Glomerular visceral epithelial cell (primary cell): ENCODE measurements around the gene FBXW4.

Source experiments
- DNase-seq: peaks from one replicate; pipeline ENCODE4 v3.0.0-alpha.2; 2016; ENCODE audit errors: extremely low spot score

The FBXW4 gene

GRCh38 chr10:101580486-101581399 lies 114.2 kb downstream of the FBXW4 start:
- DNase-seq: no peak

- no peak for DNase-seq
These were observed 115.5 kb downstream of the FBXW4 start for GRCh38 chr10:101579516-101579870.

- DNase-seq: no peak
These were observed 116.0 kb downstream of the FBXW4 start for GRCh38 chr10:101578803-101579515.

DNA sequence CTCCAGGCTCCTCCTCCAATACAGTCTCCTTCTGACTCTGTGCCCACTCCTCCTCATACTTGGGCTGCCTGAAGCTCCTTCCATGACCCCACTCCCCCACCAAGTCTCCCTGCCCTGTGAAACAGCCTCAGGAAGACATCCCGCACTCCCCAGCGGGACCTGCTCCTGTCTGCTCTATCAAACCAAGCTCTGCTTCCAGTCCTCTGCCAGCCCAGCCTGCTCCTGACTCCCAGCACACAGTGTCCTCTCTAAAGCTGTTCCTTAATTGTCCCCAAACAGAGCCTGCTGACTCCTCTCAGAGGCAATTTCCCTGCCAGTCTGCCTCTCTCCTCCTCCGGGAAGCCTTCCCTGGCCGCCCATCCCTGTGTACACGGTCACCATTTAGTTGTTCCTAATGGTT lies 116.8 kb downstream of the FBXW4 start:
- DNase-seq: no peak

DNA sequence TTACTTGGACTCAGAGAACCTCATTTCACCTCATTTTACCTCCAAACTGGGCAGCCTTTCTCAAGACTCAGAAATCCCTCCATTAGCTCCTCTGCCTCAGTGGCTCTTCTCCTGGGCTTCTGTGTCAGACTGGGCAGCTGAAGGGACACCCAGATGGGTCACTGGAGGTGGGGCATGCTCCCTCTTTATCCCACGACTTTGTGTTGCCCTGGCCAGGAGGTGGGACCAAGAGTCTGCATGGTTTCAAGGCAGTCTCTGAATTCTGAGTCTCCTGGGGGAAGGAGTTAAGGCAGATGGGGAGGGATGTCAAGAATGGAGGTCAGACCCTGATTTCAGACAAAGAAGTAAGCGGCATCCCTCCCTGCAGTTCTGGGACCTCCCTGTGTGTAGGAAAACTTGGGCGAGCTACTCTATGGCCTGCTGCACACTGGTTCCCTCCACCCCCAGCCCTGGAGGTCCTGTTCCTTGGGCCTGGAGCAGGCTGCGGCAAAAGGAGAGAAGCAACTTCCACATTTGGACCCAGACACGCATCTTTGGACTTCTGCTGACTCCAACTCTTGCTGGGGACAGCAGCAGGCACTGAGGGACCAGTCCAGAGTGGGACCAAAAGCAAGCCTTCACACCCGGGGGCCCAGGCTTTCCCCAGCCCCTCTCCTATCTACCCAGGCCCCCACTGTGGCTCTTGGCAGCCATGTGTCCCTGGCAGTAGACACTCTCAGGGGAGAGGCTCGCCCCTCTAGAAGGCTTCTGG lies 117.7 kb downstream of the FBXW4 start:
- DNase-seq: no peak

DNA sequence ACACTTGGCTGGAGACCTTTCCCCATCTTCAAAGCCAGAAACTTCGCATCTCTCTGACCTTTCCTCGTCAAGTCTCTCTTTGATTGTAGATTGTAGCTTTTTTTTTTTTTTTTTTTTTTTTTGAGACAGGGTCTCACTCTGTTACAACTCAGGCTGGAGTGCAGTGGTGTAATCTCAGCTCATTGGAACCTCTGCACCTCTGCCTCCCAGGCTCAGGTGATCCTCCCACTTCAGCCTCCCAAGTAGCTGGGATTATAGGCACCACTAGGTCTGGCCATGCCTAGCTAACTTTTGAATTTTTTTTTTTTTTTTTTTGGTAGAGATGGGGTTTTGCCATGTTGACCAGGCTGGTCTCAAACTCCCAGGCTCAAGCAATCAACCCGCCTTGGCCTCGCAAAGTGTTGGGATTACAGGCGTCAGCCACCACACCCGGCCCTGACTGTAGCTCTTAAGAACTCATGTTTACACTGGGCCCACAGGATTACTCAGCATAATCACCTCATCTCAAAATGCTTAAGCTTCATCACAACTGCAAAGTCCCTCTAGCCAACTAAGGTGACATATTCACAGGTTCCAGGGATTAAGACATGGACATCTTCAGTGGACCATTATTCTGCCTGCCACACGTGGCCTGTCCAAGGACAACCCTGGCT lies 118.6 kb downstream of the FBXW4 start:
- DNase-seq: no peak

- DNase-seq: no peak
These were observed 119.3 kb downstream of the FBXW4 start for GRCh38 chr10:101575580-101576210.

GRCh38 chr10:101575091-101575490 lies 119.9 kb downstream of the FBXW4 start:
- no peak for DNase-seq

- no peak for DNase-seq
These were observed 120.9 kb downstream of the FBXW4 start for GRCh38 chr10:101573885-101574753.

DNA sequence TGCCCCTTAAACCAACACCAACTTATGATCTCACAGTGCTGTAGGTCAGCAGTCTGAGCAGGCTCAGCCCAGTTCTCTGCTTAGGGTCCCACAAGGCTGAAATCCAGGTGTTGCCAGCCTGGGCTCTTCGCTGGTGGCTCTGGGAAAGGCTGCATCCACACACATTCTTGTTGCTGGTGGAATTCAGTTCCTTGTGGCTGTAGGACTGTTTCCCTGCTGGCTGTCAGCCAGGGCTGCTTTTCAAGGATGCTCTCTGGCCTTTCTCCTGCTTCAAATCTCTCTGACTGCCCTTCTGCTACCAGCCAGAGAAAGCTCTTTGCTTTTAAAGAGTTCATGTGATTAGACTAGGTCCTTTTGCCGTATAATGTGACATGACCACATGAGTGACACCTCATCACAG lies 122.2 kb downstream of the FBXW4 start:
- DNase-seq: no peak

- no peak for DNase-seq
These were observed 122.8 kb downstream of the FBXW4 start for GRCh38 chr10:101572126-101572525.

DNA sequence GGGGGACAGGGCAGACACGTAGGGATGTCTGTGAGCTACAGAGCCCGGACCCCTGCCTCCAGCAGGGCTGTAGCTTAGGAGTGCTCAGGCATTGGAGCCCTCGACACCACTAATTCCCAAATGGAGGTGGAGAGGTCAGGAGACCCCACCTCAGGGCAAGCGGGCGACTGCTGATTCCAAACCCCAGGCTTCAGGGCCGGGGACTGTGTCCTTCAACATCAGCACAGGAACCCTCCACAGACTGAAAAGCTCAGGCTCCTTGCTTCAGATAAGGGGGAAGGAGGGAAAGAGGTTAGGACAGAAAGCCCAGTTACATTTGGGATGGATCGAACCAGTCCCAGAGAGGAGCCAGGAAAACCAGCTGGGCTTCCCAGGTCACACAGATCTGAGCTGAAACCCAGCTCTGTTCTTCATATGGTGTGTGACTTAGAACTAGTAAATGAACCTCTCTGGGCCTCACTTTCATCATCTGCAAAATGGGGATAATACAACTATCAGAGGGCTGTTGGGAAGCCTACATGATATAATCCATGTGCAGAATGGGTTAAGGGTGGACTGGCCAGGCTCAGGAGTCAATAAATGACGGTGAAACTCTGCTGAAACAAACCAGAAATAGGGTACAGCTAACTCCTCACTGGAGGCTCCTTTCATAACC lies 123.6 kb downstream of the FBXW4 start:
- no peak for DNase-seq

- no peak for DNase-seq
These were observed 124.3 kb downstream of the FBXW4 start for GRCh38 chr10:101570428-101571270.

DNA sequence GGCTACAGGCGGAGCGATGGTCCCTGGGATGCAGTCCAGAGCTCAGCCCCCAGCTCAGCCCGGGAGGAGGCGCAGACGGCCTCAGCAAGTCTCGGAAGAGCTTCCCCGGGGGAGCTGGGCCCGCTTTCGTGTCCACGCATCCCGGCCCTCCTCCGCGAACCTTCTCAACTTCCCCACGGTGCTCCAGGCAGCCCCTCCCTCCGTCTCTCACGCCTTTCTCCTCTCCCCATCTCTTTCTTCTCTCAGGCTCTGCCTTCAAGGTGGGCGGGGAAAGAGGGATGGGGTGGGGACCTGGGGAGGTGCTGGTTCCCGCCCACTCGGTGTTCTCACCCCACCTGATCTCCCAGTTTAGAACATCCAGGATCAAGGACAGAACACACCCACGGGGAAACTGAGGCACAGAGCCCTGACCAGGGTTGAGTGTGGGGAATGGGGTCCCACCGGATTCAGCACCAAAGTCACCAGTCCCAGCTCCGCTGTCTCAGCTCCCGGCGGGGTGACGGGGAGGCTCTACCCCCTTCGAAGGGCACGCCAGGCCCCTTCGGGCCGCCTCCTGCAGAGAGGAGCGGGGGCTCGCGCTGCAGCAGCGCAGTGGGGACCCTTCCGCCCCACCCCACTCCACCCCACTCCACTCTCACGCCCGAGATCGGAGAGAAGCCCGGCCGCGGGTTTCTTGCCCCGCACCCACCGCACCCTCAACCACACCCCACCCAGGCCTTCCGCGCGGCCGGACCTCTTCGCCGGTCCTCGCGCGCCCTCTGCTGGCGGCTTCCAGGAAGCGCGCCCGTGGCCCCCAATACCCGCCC lies 125.1 kb downstream of the FBXW4 start:
- peak; percentile 71 for DNase-seq

DNA sequence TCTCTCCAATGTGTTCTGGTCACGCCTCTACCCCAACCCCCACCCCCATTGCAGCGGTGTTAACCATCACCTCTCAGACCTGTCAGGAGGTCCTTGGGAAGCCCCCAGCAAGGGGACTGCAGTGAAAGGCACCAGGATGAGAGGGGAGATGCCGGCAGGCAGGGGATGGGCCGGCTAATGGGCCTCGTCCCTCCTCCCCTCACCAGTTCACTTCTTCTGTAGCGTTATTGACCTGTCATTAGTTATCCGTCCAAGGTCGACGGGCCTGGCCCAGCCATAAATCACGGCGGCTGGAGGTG lies 125.7 kb downstream of the FBXW4 start:
- DNase-seq: no peak

DNA sequence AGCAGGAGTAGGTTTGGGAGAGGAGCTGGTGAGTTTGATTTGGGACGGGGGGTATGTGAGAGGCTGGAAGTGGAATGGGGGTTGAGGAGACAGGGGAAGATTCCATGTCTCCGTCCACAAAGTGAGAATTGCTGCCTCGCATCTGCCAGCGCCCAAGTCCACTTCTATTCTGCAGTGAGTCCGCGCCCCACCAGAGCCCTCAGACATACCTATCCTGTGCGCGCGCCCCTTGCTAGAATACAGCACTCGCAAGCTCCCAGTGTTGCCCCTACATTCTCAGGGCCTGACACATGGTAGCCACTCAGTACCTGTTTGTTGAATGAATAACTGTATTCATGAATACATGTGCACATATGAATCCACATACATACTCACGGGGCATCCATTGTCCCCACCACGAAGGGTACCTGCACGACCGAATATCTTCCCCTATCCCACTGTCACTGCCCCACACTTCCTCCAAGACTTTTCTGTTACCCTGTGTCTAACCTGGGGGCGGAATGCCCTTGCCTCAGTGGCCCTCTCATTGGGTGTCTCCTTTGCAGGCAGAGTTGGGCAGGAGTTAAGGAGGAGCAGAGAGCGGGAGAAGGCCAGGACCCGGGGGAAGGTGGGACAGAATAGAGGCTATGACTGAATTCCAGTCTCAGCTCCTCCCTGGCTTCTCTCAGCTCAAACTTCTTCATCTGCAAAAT lies 126.8 kb downstream of the FBXW4 start:
- no peak for DNase-seq

DNA sequence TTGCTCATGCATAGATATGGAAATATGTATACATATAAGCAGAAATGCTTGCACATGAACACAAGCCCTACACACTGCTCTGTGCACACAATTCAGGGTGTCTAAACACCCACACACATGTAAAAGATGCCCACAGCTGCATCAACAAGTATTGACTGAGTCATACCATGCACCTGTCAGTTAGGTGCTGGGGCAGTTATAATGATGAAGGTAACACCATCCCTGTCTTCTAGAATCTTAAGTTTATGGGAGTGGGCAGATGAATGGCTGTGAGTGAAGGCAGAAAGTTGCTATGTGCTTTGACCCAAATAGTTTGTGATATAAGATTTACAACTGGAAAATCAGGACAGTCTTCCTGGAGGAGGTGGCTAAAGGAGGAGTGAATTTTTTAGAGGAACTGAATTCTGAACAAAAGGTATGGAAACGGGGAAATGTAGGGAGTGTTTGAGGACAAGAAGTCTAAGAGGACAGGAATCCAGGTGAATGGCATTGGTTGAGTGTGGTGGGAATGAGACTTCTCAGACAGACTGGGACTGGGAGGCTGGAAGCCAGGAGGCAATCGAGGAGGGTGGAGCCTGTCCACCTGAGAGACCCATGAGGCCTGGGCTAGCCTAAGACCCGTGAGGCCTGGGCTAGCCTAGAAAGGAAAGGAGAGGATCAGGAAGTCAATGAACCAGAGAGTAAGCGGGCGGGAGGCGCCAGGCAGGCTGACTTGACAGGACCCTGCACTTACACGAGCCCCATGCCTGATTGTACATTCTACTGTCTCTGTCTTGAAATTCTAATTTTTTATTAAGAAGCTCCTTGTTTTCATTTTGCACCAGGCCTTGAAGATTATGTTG lies 127.6 kb downstream of the FBXW4 start:
- no peak for DNase-seq
